ENCODE results near the gene B3GNT3. TPM values are rescaled to one million over a fixed set of nuclear protein-coding genes. Genes with fewer than 3 reads are reported as not detected.

The B3GNT3 gene
- total RNA-seq, 6 experiments from 2014 or later = not detected

- TF ChIP-seq CTCF (IDR thresholded peaks at IDR 0.05) = no peak
- Mint-ChIP-seq H3K27me3 (ENCODE audit: insufficient read depth) (peaks cover 3% of the 10 kb centered on the region), H3K36me3 (ENCODE audit: low read depth) (no peaks in the 10 kb centered on the region), H3K4me3 (no peak overlapping the region; the same call in 1 of the 2 replicates), H3K27ac (no peak overlapping the region), H3K9me3 (no peaks in the 10 kb centered on the region), H3K4me1 (ENCODE audit: low read depth) (peaks cover 10% of the 10 kb centered on the region)
- DNase-seq = no peak
These were observed 51.2 kb downstream of the B3GNT3 start for GRCh38 chr19:17846146-17846545.

- Mint-ChIP-seq H3K4me1 (ENCODE audit: low read depth) (peaks cover 10% of the 10 kb centered on the region), H3K27me3 (ENCODE audit: insufficient read depth) (peaks cover 5% of the 10 kb centered on the region), H3K4me3 (peak within 1 kb of the TSS; percentile 52), H3K9me3 (no peaks in the 10 kb centered on the region), H3K36me3 (ENCODE audit: low read depth) (no peaks in the 10 kb centered on the region), H3K27ac (peak within 1 kb of the TSS; percentile 57)
- no peak for TF ChIP-seq CTCF (IDR thresholded peaks at IDR 0.05)
- no peak for DNase-seq
These were observed 52.8 kb downstream of the B3GNT3 start, which contains the start of gene JAK3 for GRCh38 chr19:17847538-17848366. Gene JAK3 (minus strand): TSS chr19:17847982. CDS start chr19:17844417, 3,565 bp downstream.

DNA sequence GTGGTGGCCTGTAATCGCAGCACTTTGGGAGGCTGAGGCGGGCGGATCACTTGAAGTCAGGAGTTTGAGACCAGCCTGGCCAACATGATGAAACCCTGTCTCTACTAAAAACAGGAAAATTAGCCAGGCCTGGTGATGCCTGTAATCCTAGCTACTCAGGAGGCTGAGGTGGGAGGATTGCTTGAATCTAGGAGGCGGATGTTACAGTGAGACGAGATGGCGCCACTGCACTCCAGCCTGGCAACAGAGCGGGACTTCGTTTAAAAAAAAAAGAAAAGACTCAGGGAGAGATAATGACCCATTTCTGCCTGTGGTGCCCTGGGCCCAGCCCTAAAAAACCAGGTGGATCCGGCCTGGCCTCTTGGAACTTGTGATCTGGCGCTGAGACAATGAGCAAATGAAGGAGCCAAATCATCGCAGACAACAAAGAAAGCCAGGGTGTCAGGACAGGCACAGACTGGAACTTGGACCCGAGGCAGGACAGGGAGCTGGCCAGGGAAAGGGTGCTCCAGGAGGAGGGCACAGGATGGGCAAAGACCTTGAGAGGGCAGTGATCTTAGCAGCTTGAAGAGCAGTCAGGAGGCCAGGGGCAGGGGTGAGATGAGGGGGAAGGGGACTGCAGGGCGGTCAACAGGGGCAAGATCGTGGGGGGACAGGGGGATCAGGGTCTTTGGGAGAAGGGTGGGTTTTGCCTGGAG is 53.8 kb downstream of the B3GNT3 start:
- Mint-ChIP-seq H3K4me3 (no peak overlapping the region), H3K4me1 (ENCODE audit: low read depth) (peaks cover 10% of the 10 kb centered on the region), H3K9me3 (no peaks in the 10 kb centered on the region), H3K27ac (peak overlapping the region; percentile 37; the same call in 1 of the 2 replicates), H3K27me3 (ENCODE audit: insufficient read depth) (peaks cover 5% of the 10 kb centered on the region), H3K36me3 (ENCODE audit: low read depth) (no peaks in the 10 kb centered on the region)
- no peak for TF ChIP-seq CTCF (IDR thresholded peaks at IDR 0.05)
- DNase-seq = no peak

- Mint-ChIP-seq H3K4me1 (ENCODE audit: low read depth) (peaks cover 19% of the 10 kb centered on the region), H3K9me3 (no peaks in the 10 kb centered on the region), H3K36me3 (ENCODE audit: low read depth) (no peaks in the 10 kb centered on the region), H3K27me3 (ENCODE audit: insufficient read depth) (peaks cover 4% of the 10 kb centered on the region), H3K4me3 (no peak overlapping the region), H3K27ac (no peak overlapping the region)
- DNase-seq = no peak
- TF ChIP-seq CTCF (IDR thresholded peaks at IDR 0.05) = no peak
These were observed 59.1 kb downstream of the B3GNT3 start for GRCh38 chr19:17854061-17854460.

GRCh38 chr19:17855280-17856152 is 60.6 kb downstream of the B3GNT3 start:
- H3K4me3 Mint-ChIP-seq = no peak overlapping the region; the same call in 1 of the 2 replicates
- H3K36me3 Mint-ChIP-seq (ENCODE audit: low read depth) = peaks cover 10% of the 10 kb centered on the region
- H3K9me3 Mint-ChIP-seq = no peaks in the 10 kb centered on the region
- H3K27me3 Mint-ChIP-seq (ENCODE audit: insufficient read depth) = peaks cover 11% of the 10 kb centered on the region
- no peak overlapping the region for H3K27ac Mint-ChIP-seq
- peak; percentile 99 for TF ChIP-seq CTCF (IDR thresholded peaks at IDR 0.05)
- H3K4me1 Mint-ChIP-seq (ENCODE audit: low read depth) = peaks cover 17% of the 10 kb centered on the region
- DNase-seq = peak; percentile 59

Data from HFFc6 (cell line).